Measurements from ENCODE around the gene GRAMD4. TPM values are rescaled to one million over a fixed set of nuclear protein-coding genes. Genes with fewer than 3 reads are reported as not detected.

The GRAMD4 gene
- total RNA-seq, 1 experiment from 2014 or later = 10.5 TPM

- no peak for DNase-seq (ENCODE audit: low read depth)
These were observed 51.7 kb downstream of the GRAMD4 start for GRCh38 chr22:46671824-46672432.

- no peak for DNase-seq (ENCODE audit: low read depth)
These were observed 52.5 kb downstream of the GRAMD4 start for GRCh38 chr22:46672731-46673130.

DNA sequence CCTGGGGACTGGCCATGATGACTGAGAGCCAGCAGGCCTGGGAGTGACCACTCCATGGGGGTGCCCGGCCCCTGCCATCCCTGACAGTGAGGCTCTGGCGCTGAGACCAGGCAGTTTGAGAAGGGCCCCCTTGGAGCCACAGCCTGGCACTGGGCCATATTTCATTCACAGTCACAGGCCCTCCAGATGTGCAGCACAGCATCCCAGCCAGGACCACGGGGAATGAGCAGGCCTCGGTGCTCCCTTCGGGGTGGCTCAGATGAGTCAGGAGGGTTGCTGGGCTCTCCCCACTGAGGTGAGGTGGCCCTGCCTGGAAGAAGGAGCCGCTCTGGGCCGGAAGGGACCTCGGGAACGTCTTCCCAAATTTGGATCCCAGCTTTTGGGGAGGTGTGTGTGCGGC, 53.0 kb downstream of the GRAMD4 start:
- DNase-seq (ENCODE audit: low read depth) = no peak

DNA sequence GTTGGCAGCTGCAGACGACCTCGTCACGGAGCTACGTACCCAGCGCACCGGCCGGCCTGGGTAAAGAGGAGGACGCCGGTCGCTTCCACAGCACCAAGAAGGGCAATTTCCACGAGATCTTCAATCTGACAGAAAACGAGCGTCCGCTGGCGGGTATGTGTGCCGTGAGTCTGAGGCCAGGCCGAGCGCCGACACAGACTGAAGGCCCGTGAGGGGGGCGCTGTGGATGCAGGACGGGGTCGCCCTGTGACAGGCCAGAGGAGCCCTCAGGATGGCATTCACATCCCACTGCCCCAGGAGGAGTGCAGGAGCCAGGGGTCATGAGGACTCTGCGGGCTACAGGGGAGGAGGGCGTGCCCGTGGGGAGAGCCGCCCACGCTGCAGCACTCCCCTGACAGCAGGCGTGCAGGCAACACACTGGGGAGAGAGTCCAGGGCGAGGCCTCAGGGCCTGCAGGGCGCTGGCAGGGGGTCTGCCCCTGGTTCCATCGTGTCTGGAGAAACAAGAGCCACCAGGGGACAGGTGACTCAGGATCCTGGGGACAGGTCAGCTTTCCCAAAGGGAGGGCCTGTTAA, 53.6 kb downstream of the GRAMD4 start:
- no peak for DNase-seq (ENCODE audit: low read depth)

GRCh38 chr22:46674367-46674781, 54.2 kb downstream of the GRAMD4 start:
- DNase-seq (ENCODE audit: low read depth) = no peak

- DNase-seq (ENCODE audit: low read depth) = no peak
These were observed 54.7 kb downstream of the GRAMD4 start for GRCh38 chr22:46674906-46675305.

- no peak for DNase-seq (ENCODE audit: low read depth)
These were observed 55.3 kb downstream of the GRAMD4 start for GRCh38 chr22:46675479-46675878.

- DNase-seq (ENCODE audit: low read depth) = no peak
These were observed 55.8 kb downstream of the GRAMD4 start for GRCh38 chr22:46675938-46676337.

DNA sequence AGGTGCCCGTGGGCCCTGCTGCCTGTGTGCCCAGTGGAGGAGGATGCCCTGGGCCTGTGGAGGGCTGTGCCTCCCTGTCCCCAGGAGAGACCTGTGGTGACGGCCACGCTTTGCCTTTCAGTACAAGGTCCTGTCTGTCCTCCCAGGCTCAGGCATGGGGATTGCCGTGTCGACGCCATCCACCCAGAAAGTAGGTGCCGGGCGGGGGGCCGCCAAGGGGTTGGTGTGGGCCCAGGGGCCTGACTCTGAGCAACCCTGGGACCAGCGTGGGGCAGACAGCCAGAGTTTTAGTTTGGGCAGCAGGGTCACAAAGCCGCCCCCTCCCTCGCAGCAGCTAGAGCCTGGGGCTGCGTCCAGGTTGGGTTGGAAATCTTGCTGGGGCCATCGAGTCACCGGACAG, 56.3 kb downstream of the GRAMD4 start:
- no peak for DNase-seq (ENCODE audit: low read depth)

DNA sequence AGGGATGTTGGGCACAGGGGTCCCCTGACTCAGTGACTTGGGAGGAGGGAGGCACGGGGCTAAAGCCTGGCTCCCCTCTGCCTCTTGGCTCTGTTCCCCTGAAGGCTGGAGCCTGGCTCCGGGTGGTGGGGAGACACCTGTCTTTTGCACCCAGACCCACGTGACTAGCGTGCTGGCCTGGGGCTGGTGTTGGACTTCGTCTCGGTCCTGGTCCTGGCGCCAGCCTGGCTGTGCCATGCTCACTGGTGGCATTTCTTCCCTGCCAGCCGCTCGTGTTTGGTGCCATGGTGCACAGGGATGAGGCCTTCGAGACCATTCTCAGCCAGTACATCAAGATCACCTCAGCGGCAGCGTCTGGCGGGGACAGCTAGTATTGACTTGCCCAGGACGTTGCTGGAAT, 56.7 kb downstream of the GRAMD4 start:
- DNase-seq (ENCODE audit: low read depth) = no peak

- DNase-seq (ENCODE audit: low read depth) = no peak
These were observed 57.3 kb downstream of the GRAMD4 start for GRCh38 chr22:46677323-46678002.

GRCh38 chr22:46678003-46678657, 57.9 kb downstream of the GRAMD4 start:
- no peak for DNase-seq (ENCODE audit: low read depth)

- no peak for DNase-seq (ENCODE audit: low read depth)
These were observed 58.9 kb downstream of the GRAMD4 start for GRCh38 chr22:46678785-46679700.

DNA sequence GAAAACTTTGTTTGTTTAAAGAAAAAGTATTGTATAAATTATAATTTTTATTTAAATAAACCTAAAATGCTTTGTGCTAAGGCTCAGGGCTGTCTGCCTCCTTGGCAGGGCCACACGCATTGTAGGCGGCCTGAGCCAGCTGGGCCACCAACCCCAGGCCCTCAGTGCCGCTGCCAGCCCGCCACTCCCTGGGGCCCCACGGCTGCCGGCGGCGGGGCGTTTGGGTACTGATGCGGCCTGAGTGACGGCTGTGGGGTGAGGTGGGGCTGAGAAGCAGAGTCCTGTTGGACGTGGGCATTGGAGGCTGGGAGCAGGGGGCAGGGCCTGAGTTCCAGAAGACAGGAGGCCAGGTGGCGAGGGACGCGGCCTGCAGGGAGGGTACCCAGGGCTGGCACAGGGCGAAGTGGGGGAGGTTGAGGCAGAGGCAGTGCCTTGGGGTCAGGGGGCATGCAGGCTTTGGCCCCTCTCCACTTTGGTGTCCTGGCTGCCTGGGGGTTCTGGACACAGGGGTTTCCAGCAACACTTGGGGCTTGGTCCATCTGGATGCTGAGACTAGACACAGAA, 59.6 kb downstream of the GRAMD4 start:
- DNase-seq (ENCODE audit: low read depth) = no peak

- no peak for DNase-seq (ENCODE audit: low read depth)
These were observed 60.8 kb downstream of the GRAMD4 start for GRCh38 chr22:46681010-46681409.

- DNase-seq (ENCODE audit: low read depth) = no peak
These were observed 62.0 kb downstream of the GRAMD4 start for GRCh38 chr22:46682011-46682731.

GRCh38 chr22:46684706-46685105, 64.5 kb downstream of the GRAMD4 start:
- DNase-seq (ENCODE audit: low read depth) = no peak

DNA sequence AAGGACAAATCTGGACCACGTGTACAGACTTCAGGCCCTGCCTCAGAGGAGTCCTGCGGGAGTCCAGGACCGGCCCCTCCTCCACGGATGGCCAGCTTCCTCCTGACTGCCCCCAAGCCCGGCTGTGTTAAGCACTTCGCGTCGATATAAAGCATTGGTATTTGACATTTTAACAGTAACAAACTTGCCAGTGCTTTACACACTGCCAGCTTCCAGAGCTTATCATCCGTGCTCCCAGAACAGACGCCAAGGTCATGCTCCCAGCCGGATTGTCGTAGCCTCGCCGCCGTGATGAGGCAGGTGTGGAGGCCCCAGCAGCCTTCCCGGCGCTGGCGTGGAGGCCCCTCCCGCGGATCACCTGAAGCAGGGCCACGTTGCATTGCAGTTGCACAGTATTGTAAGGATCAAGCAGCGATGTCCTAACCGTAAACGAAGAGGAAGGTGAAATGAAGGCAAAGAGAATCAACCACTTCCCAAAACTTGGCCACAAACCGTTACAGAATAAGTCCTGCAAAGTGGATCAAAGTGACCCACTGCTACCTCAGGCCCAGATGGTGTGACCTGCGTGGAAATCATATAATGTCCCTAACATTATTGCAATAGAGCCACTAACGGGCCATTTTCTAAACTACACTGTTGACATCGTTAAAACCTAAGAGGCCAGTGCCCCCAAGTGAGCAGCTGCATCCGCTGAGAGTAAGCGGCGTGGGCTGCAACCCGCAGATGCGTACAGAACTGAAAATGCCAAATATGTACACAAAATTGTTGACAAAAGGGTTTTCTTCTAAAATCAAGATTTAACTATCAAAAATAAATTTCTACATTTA, 66.2 kb downstream of the GRAMD4 start:
- no peak for DNase-seq (ENCODE audit: low read depth)

DNA sequence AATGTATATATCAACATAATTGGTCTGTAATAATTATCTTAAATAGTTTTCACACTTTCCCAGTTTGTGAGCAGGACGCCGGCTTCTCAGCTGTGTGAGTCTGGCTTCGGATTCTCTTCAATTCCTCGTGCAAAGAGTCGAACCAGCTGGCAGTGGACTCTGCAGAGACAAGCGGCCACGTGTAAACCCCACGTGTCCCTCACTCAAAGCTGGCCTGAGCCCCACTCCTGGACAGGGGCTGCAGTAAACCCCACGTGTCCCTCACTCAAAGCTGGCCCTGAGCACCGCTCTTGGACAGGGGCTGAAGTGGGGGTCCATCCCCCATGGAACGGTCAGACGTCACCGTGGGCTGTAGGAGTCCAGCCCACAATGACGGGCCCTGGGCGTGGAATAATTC, 66.9 kb downstream of the GRAMD4 start:
- DNase-seq (ENCODE audit: low read depth) = no peak

- DNase-seq (ENCODE audit: low read depth) = no peak
These were observed 67.3 kb downstream of the GRAMD4 start for GRCh38 chr22:46687460-46687859.
